Ishikawa (cell line): ENCODE results near the gene AGPAT3.

Source experiments
- CEBPB ChIP-seq: IDR thresholded peaks from 2 replicates; pipeline ENCODE4 v1.6.1; 2012
- EGR1 ChIP-seq: IDR thresholded peaks from 2 replicates; pipeline ENCODE4 v1.6.1; 2012
- EP300 ChIP-seq: IDR thresholded peaks from 2 replicates; pipeline ENCODE4 v1.6.1; 2012; ENCODE audit warnings: borderline replicate concordance
- FOXM1 ChIP-seq: IDR thresholded peaks from 2 replicates; pipeline ENCODE4 v1.6.1; 2012; ENCODE audit warnings: low read depth, borderline replicate concordance
- RAD21 ChIP-seq: IDR thresholded peaks from 2 replicates; pipeline ENCODE4 v1.6.1; 2012; ENCODE audit warnings: low read depth
- REST ChIP-seq: IDR thresholded peaks from 2 replicates; pipeline ENCODE4 v1.6.1; 2012; ENCODE audit warnings: low read depth, mild to moderate bottlenecking
- TAF1 ChIP-seq: IDR thresholded peaks from 2 replicates; pipeline ENCODE4 v1.6.1; 2012; ENCODE audit warnings: low read depth, mild to moderate bottlenecking
- USF1 ChIP-seq: IDR thresholded peaks from 2 replicates; pipeline ENCODE4 v1.6.1; 2012
- YY1 ChIP-seq: IDR thresholded peaks from 2 replicates; pipeline ENCODE4 v1.6.1; 2012; ENCODE audit warnings: low read depth

DNA sequence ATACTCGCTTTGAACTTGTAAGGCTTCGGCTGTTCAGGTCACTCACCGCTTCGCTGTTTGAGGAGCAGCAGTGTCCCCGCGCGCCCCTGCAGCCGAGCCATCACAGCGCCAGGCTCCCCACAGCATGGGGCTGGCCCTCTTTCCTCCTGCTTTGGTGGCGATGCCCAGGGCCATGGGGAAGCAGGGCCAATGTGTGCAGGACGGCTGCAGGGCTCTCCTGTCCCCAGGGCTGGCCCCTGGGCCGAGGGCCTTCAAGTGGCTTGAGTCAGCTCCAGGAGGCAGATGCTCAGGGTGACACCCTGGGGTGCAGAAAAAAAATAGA lies 108.6 kb downstream of the AGPAT3 start:
- TF ChIP-seq FOXM1 (no peak), TAF1 (no peak), RAD21 (no peak), REST (no peak), USF1 (no peak), EP300 (no peak), YY1 (no peak), CEBPB (no peak), EGR1 (no peak)
